A673 (cell line): ENCODE data around the gene ZNF534.

Experiments used
- CTCF ChIP-seq: fragments of 300-800, 200-600 bp; sonication (generic); conservative IDR thresholded peaks from 2 replicates; pipeline ENCODE4 v1.5.1; 2017; ENCODE audit warnings: low read depth, mild to moderate bottlenecking, antibody characterized with exemption, low read length, moderate library complexity, mixed read lengths
- EZH2 ChIP-seq: fragments of 200-600 bp; sonication (generic); IDR thresholded peaks from 2 replicates; pipeline ENCODE4 v1.6.1; 2017; ENCODE audit warnings: borderline replicate concordance, low read depth, mild to moderate bottlenecking, mixed read lengths, antibody characterized with exemption, low read length; ENCODE audit not compliant: poor library complexity, severe bottlenecking

GRCh38 chr19:52453324-52454094 lies 24.6 kb downstream of the ZNF534 start, which contains the start of gene ZNF578:
- no peak for TF ChIP-seq CTCF
- no peak for TF ChIP-seq EZH2
